T-helper 2 cell treated with Interferon-gamma antibody and Interleukin-4, amounts not matched to agents 5 μg/mL and 100 μg/mL, for 36 hours (primary cell): ENCODE measurements around the gene KRTAP2-3.
"Not testable (repeated sequence)": the region's sequence is repeated elsewhere in the genome, so short reads cannot be mapped to it uniquely, and the experiment has no call there.

ENCODE experiments used
- DNase-seq: peaks from one replicate; pipeline ENCODE4 v3.0.0; 2021; ENCODE audit warnings: low spot score
- H3K27ac Mint-ChIP-seq: one replicate; pipeline ENCODE4 v1.8.0; 2021; ENCODE audit warnings: mild to moderate bottlenecking, mixed read lengths
- H3K27me3 Mint-ChIP-seq: one replicate; pipeline ENCODE4 v1.8.0; 2021; ENCODE audit warnings: low read depth, mixed read lengths
- H3K36me3 Mint-ChIP-seq: one replicate; pipeline ENCODE4 v1.8.0; 2021; ENCODE audit warnings: low read depth, mixed read lengths
- H3K4me1 Mint-ChIP-seq: one replicate; pipeline ENCODE4 v1.8.0; 2021; ENCODE audit warnings: low read depth, mixed read lengths
- H3K4me3 Mint-ChIP-seq: one replicate; pipeline ENCODE4 v1.8.0; 2022; ENCODE audit warnings: mild to moderate bottlenecking, moderate library complexity, mixed read lengths
- H3K9me3 Mint-ChIP-seq: one replicate; pipeline ENCODE4 v1.8.0; 2021; ENCODE audit warnings: mixed read lengths

Gene KRTAP2-3

GRCh38 chr17:41060052-41060604 lies at the start of gene KRTAP2-3:
KRTAP2-3 (minus strand) TSS chr17:41060114; CDS start chr17:41060050, 64 bp downstream.
- no peaks in the 10 kb centered on the region for H3K36me3 Mint-ChIP-seq
- no peaks in the 10 kb centered on the region for H3K4me1 Mint-ChIP-seq
- no peak for DNase-seq
- peaks cover 6% of the 10 kb centered on the region for H3K9me3 Mint-ChIP-seq
- H3K27me3 Mint-ChIP-seq = peaks cover 29% of the 10 kb centered on the region
- no peak within 1 kb of the TSS for H3K27ac Mint-ChIP-seq
- no peak within 1 kb of the TSS for H3K4me3 Mint-ChIP-seq

- H3K4me3 Mint-ChIP-seq, H3K27ac Mint-ChIP-seq, H3K27me3 Mint-ChIP-seq, DNase-seq, H3K9me3 Mint-ChIP-seq, H3K36me3 Mint-ChIP-seq, H3K4me1 Mint-ChIP-seq: not testable (repeated sequence)
These were observed 48.9 kb upstream of the KRTAP2-3 start for GRCh38 chr17:41108728-41109386.

- DNase-seq = no peak
- H3K4me1 Mint-ChIP-seq = peaks cover 3% of the 10 kb centered on the region
- H3K27ac Mint-ChIP-seq = no peak overlapping the region
- H3K27me3 Mint-ChIP-seq = peaks cover 9% of the 10 kb centered on the region
- no peak overlapping the region for H3K4me3 Mint-ChIP-seq
- H3K36me3 Mint-ChIP-seq = no peaks in the 10 kb centered on the region
- peaks cover 8% of the 10 kb centered on the region for H3K9me3 Mint-ChIP-seq
These were observed 48.1 kb upstream of the KRTAP2-3 start for GRCh38 chr17:41107941-41108450.

- not testable (repeated sequence) for H3K27ac Mint-ChIP-seq, H3K36me3 Mint-ChIP-seq, H3K4me3 Mint-ChIP-seq, H3K4me1 Mint-ChIP-seq, DNase-seq, H3K27me3 Mint-ChIP-seq, H3K9me3 Mint-ChIP-seq
These were observed 45.4 kb upstream of the KRTAP2-3 start, which contains the start of gene KRTAP4-9 for GRCh38 chr17:41105347-41105746. KRTAP4-9 (plus strand) TSS chr17:41105389; CDS start chr17:41105389, 0 bp downstream.

GRCh38 chr17:41104386-41105038 lies 44.6 kb upstream of the KRTAP2-3 start:
- not testable (repeated sequence) for H3K4me1 Mint-ChIP-seq, H3K27me3 Mint-ChIP-seq, H3K4me3 Mint-ChIP-seq, H3K27ac Mint-ChIP-seq, H3K36me3 Mint-ChIP-seq, H3K9me3 Mint-ChIP-seq, DNase-seq

GRCh38 chr17:41103896-41104295 lies 44.0 kb upstream of the KRTAP2-3 start:
- Mint-ChIP-seq H3K4me1 (peaks cover 3% of the 10 kb centered on the region), H3K4me3 (no peak overlapping the region), H3K27ac (no peak overlapping the region), H3K36me3 (no peaks in the 10 kb centered on the region), H3K9me3 (no peaks in the 10 kb centered on the region), H3K27me3 (peaks cover 6% of the 10 kb centered on the region)
- DNase-seq = no peak

GRCh38 chr17:41101586-41102259 lies 41.8 kb upstream of the KRTAP2-3 start, which contains the start of gene KRTAP4-16:
KRTAP4-16 (minus strand) TSS chr17:41102209; CDS start chr17:41102209, 0 bp downstream.
- no peak within 1 kb of the TSS for H3K27ac Mint-ChIP-seq
- H3K4me3 Mint-ChIP-seq = no peak within 1 kb of the TSS
- no peaks in the 10 kb centered on the region for H3K27me3 Mint-ChIP-seq
- DNase-seq = no peak
- no peaks in the 10 kb centered on the region for H3K36me3 Mint-ChIP-seq
- H3K9me3 Mint-ChIP-seq = no peaks in the 10 kb centered on the region
- H3K4me1 Mint-ChIP-seq = no peaks in the 10 kb centered on the region

- H3K4me1 Mint-ChIP-seq, H3K9me3 Mint-ChIP-seq, H3K27me3 Mint-ChIP-seq, H3K4me3 Mint-ChIP-seq, H3K27ac Mint-ChIP-seq, H3K36me3 Mint-ChIP-seq, DNase-seq: not testable (repeated sequence)
These were observed 40.0 kb upstream of the KRTAP2-3 start for GRCh38 chr17:41099682-41100480.

- H3K4me1 Mint-ChIP-seq = no peaks in the 10 kb centered on the region
- no peak overlapping the region for H3K4me3 Mint-ChIP-seq
- H3K36me3 Mint-ChIP-seq = no peaks in the 10 kb centered on the region
- H3K27ac Mint-ChIP-seq = no peak overlapping the region
- DNase-seq = no peak
- no peaks in the 10 kb centered on the region for H3K9me3 Mint-ChIP-seq
- H3K27me3 Mint-ChIP-seq = peaks cover 5% of the 10 kb centered on the region
These were observed 38.6 kb upstream of the KRTAP2-3 start for GRCh38 chr17:41098481-41098880.

- Mint-ChIP-seq H3K27me3 (peaks cover 5% of the 10 kb centered on the region), H3K9me3 (peaks cover 2% of the 10 kb centered on the region), H3K36me3 (no peaks in the 10 kb centered on the region), H3K27ac (no peak within 1 kb of the TSS), H3K4me3 (no peak within 1 kb of the TSS), H3K4me1 (no peaks in the 10 kb centered on the region)
- no peak for DNase-seq
These were observed 38.1 kb upstream of the KRTAP2-3 start, which contains the start of gene KRTAP4-8 for GRCh38 chr17:41098042-41098441. KRTAP4-8 (minus strand) TSS chr17:41098142; CDS start chr17:41098084, 58 bp downstream.

- no peaks in the 10 kb centered on the region for H3K36me3 Mint-ChIP-seq
- no peaks in the 10 kb centered on the region for H3K4me1 Mint-ChIP-seq
- no peak overlapping the region for H3K4me3 Mint-ChIP-seq
- H3K27me3 Mint-ChIP-seq = peaks cover 5% of the 10 kb centered on the region
- DNase-seq = no peak
- peaks cover 6% of the 10 kb centered on the region for H3K9me3 Mint-ChIP-seq
- H3K27ac Mint-ChIP-seq = no peak overlapping the region
These were observed 36.1 kb upstream of the KRTAP2-3 start for GRCh38 chr17:41096055-41096454.

GRCh38 chr17:41088760-41089352 lies 28.9 kb upstream of the KRTAP2-3 start:
- not testable (repeated sequence) for H3K4me3 Mint-ChIP-seq, H3K9me3 Mint-ChIP-seq, H3K36me3 Mint-ChIP-seq, H3K4me1 Mint-ChIP-seq, H3K27me3 Mint-ChIP-seq, DNase-seq, H3K27ac Mint-ChIP-seq
